NCI-H345 treated with DMSO at 0.1 percent for 48 hours (cell line): ENCODE measurements around the gene TM4SF4.

Experiments used
- DNase-seq: peaks from one replicate; lab custom pipeline; 2025; ENCODE audit not compliant: unreplicated experiment; lab: John Stamatoyannopoulos, UW

The TM4SF4 gene

GRCh38 chr3:149480326-149481017 is 6.0 kb downstream of the TM4SF4 start:
- no peak for DNase-seq

- DNase-seq = no peak
These were observed 6.6 kb downstream of the TM4SF4 start for GRCh38 chr3:149481056-149481455.

GRCh38 chr3:149481491-149481890 is 7.0 kb downstream of the TM4SF4 start:
- no peak for DNase-seq

GRCh38 chr3:149486726-149487125 is 12.2 kb downstream of the TM4SF4 start:
- no peak for DNase-seq

GRCh38 chr3:149487598-149488197 is 13.2 kb downstream of the TM4SF4 start:
- no peak for DNase-seq

GRCh38 chr3:149489060-149489690 is 14.7 kb downstream of the TM4SF4 start:
- DNase-seq = no peak

- no peak for DNase-seq
These were observed 15.9 kb downstream of the TM4SF4 start for GRCh38 chr3:149490260-149490971.

GRCh38 chr3:149493315-149494021 is 19.0 kb downstream of the TM4SF4 start:
- DNase-seq = no peak

- no peak for DNase-seq
These were observed 19.7 kb downstream of the TM4SF4 start for GRCh38 chr3:149494022-149494758.

- DNase-seq = no peak
These were observed 20.5 kb downstream of the TM4SF4 start for GRCh38 chr3:149494759-149495580.

- no peak for DNase-seq
These were observed 21.2 kb downstream of the TM4SF4 start for GRCh38 chr3:149495581-149496125.

- DNase-seq = no peak
These were observed 22.4 kb downstream of the TM4SF4 start for GRCh38 chr3:149496891-149497290.

- DNase-seq = no peak
These were observed 23.6 kb downstream of the TM4SF4 start for GRCh38 chr3:149497966-149498670.

- no peak for DNase-seq
These were observed 27.0 kb downstream of the TM4SF4 start for GRCh38 chr3:149501524-149501923.

- DNase-seq = no peak
These were observed 27.9 kb downstream of the TM4SF4 start for GRCh38 chr3:149502438-149502837.

- no peak for DNase-seq
These were observed 32.0 kb downstream of the TM4SF4 start for GRCh38 chr3:149506540-149506939.

- DNase-seq = no peak
These were observed 32.5 kb downstream of the TM4SF4 start for GRCh38 chr3:149506965-149507364.

- DNase-seq = no peak
These were observed 33.2 kb downstream of the TM4SF4 start for GRCh38 chr3:149507491-149508324.
